SU-DHL-6 (cell line): Measurements from ENCODE around the gene RIMBP2.

Source experiments
- H2AFZ ChIP-seq: fragments of 200-600 bp; sonication (generic); 2 replicates; pipeline ENCODE4 v1.6.1; 2014; ENCODE audit warnings: low read depth, mild to moderate bottlenecking, moderate library complexity, mixed read lengths, antibody characterized with exemption, low read length; ENCODE audit not compliant: severe bottlenecking
- H3F3A ChIP-seq: fragments of 200-600 bp; shearing (Covaris generic); 2 replicates; pipeline ENCODE4 v1.6.0; 2016; ENCODE audit warnings: antibody characterized with exemption, mild to moderate bottlenecking; ENCODE audit not compliant: insufficient read depth
- H3K27ac ChIP-seq: fragments of 200-600 bp; sonication (generic); 2 replicates; pipeline ENCODE4 v1.5.1; 2016; ENCODE audit warnings: low read depth, mild to moderate bottlenecking, low read length, moderate library complexity, mixed read lengths
- H3K27me3 ChIP-seq: fragments of 200-600 bp; sonication (generic), shearing (Covaris generic); 2 replicates; pipeline ENCODE4 v1.6.0; 2014; ENCODE audit warnings: mild to moderate bottlenecking, low read length
- H3K36me3 ChIP-seq: fragments of 200-600 bp; sonication (generic); 2 replicates; pipeline ENCODE4 v1.6.1; 2014; ENCODE audit warnings: mild to moderate bottlenecking, low read length, mixed read lengths
- H3K4me2 ChIP-seq: fragments of 300-600, 200-600 bp; shearing (Covaris generic), sonication (generic); 2 replicates; pipeline ENCODE4 v1.6.0; 2014; ENCODE audit warnings: low read length, low read depth, mild to moderate bottlenecking; ENCODE audit not compliant: poor library complexity, severe bottlenecking
- H3K4me3 ChIP-seq: fragments of 200-600 bp; sonication (generic); 2 replicates; pipeline ENCODE4 v1.5.1; 2014; ENCODE audit warnings: antibody characterized with exemption, low read length, mild to moderate bottlenecking, mixed read lengths; ENCODE audit not compliant: insufficient read depth, poor library complexity, severe bottlenecking
- H3K79me2 ChIP-seq: fragments of 200-600 bp; sonication (generic); 2 replicates; pipeline ENCODE4 v1.6.1; 2014; ENCODE audit warnings: mild to moderate bottlenecking, low read length, moderate library complexity; ENCODE audit not compliant: insufficient read depth
- H3K9ac ChIP-seq: fragments of 200-600 bp; sonication (generic); 2 replicates; pipeline ENCODE4 v1.7.0; 2014; ENCODE audit warnings: mild to moderate bottlenecking, low read length
- H3K9me2 ChIP-seq: fragments of 200-600 bp; sonication (generic); replicated peaks from 2 replicates; pipeline ENCODE4 v1.6.1; 2014; ENCODE audit warnings: low read length; ENCODE audit not compliant: insufficient read depth
- H3K9me3 ChIP-seq: fragments of 200-600 bp; sonication (generic); 2 replicates; pipeline ENCODE4 v1.6.1; 2014; ENCODE audit warnings: low read length, mixed read lengths; ENCODE audit not compliant: insufficient read depth
- H4K20me1 ChIP-seq: fragments of 200-600 bp; sonication (generic); 2 replicates; pipeline ENCODE4 v1.6.1; 2014; ENCODE audit warnings: low read depth, mild to moderate bottlenecking, antibody characterized with exemption, low read length, moderate library complexity, mixed read lengths
- CTCF ChIP-seq: fragments of 200-600 bp; sonication (generic); IDR thresholded peaks from one replicate; pipeline ENCODE4 v1.5.1; 2017; ENCODE audit warnings: antibody characterized with exemption, mild to moderate bottlenecking, low read length, moderate library complexity; ENCODE audit not compliant: insufficient read depth, poor library complexity, severe bottlenecking
- EZH2phosphoT487 ChIP-seq: fragments of 200-600 bp; sonication (generic), shearing (Covaris generic); conservative IDR thresholded peaks from 2 replicates; pipeline ENCODE4 v1.6.1; 2018; ENCODE audit warnings: mild to moderate bottlenecking, antibody characterized with exemption, low read length, moderate library complexity, mixed read lengths

The RIMBP2 gene

GRCh38 chr12:130555628-130556485, 160.2 kb downstream of the RIMBP2 start:
- H2AFZ ChIP-seq: no peak overlapping the region
- H3K79me2 ChIP-seq: no peaks in the 10 kb centered on the region
- TF ChIP-seq CTCF (no peak), EZH2phosphoT487 (no peak)
- no peak overlapping the region for H3K9ac ChIP-seq
- H3K9me3 ChIP-seq: no peaks in the 10 kb centered on the region
- no peak overlapping the region for H3K4me2 ChIP-seq
- H3K36me3 ChIP-seq: no peaks in the 10 kb centered on the region
- H4K20me1 ChIP-seq: no peaks in the 10 kb centered on the region
- H3K27ac ChIP-seq: no peak overlapping the region
- H3F3A ChIP-seq: no peaks in the 10 kb centered on the region
- no peak overlapping the region for H3K4me3 ChIP-seq
- H3K27me3 ChIP-seq: no peaks in the 10 kb centered on the region
- no peaks in the 10 kb centered on the region for H3K9me2 ChIP-seq

- no peak overlapping the region for H2AFZ ChIP-seq
These were observed 160.9 kb downstream of the RIMBP2 start for GRCh38 chr12:130555221-130555620.

GRCh38 chr12:130552483-130552996, 163.6 kb downstream of the RIMBP2 start:
- no peaks in the 10 kb centered on the region for H3K27me3 ChIP-seq
- H4K20me1 ChIP-seq: no peaks in the 10 kb centered on the region
- H3K27ac ChIP-seq: no peak overlapping the region
- no peaks in the 10 kb centered on the region for H3K36me3 ChIP-seq
- no peak overlapping the region for H2AFZ ChIP-seq
- H3K79me2 ChIP-seq: no peaks in the 10 kb centered on the region
- H3K9me3 ChIP-seq: no peaks in the 10 kb centered on the region
- no peaks in the 10 kb centered on the region for H3F3A ChIP-seq
- TF ChIP-seq EZH2phosphoT487 (no peak), CTCF (no peak)
- H3K9me2 ChIP-seq: no peaks in the 10 kb centered on the region
- no peak overlapping the region for H3K4me3 ChIP-seq
- no peak overlapping the region for H3K4me2 ChIP-seq
- no peak overlapping the region for H3K9ac ChIP-seq

More at GRCh38 chr12:130555221-130555620, 160.9 kb downstream of the RIMBP2 start:
- no peaks in the 10 kb centered on the region for H4K20me1 ChIP-seq
- H3K9ac ChIP-seq: no peak overlapping the region
- H3K27me3 ChIP-seq: no peaks in the 10 kb centered on the region
- no peaks in the 10 kb centered on the region for H3K9me3 ChIP-seq
- H3F3A ChIP-seq: no peaks in the 10 kb centered on the region
- H3K36me3 ChIP-seq: no peaks in the 10 kb centered on the region
- H3K27ac ChIP-seq: no peak overlapping the region
- no peak overlapping the region for H3K4me3 ChIP-seq
- H3K4me2 ChIP-seq: no peak overlapping the region
- no peaks in the 10 kb centered on the region for H3K9me2 ChIP-seq
- TF ChIP-seq CTCF (no peak), EZH2phosphoT487 (no peak)
- no peaks in the 10 kb centered on the region for H3K79me2 ChIP-seq
